Measurements from ENCODE around the gene METTL18.

The METTL18 gene

GRCh38 chr1:169788402-169788801, 6.3 kb downstream of the METTL18 start:
- Histone ChIP-seq H3K27me3 (ENCODE audit: control insufficient read depth in 5 of 5, insufficient read depth in 4 of 5, low read length in 5 of 5) (peaks cover under 1 to 12% (median 8%) of the 10 kb centered on the region in 5 donors), H3K4me3 (ENCODE audit: low read depth in 1 of 5, low read length in 5 of 5) (no peak overlapping the region), H3K27ac (ENCODE audit: low read depth, low read length) (no peak overlapping the region), H3K4me1 (ENCODE audit: control insufficient read depth in 5 of 5, insufficient read depth in 5 of 5, low read length in 5 of 5) (no peaks in the 10 kb centered on the region), H3K9ac (ENCODE audit: low read length in 5 of 5) (no peak overlapping the region), H3K36me3 (ENCODE audit: control insufficient read depth in 5 of 5, insufficient read depth in 5 of 5, low read length in 5 of 5) (peaks cover 0 to 7% (median 2%) of the 10 kb centered on the region in 5 donors), H3K9me3 (ENCODE audit: control insufficient read depth in 5 of 5, low read length in 5 of 5) (peaks cover 0 to 4% (median 0%) of the 10 kb centered on the region in 5 donors)

DNA sequence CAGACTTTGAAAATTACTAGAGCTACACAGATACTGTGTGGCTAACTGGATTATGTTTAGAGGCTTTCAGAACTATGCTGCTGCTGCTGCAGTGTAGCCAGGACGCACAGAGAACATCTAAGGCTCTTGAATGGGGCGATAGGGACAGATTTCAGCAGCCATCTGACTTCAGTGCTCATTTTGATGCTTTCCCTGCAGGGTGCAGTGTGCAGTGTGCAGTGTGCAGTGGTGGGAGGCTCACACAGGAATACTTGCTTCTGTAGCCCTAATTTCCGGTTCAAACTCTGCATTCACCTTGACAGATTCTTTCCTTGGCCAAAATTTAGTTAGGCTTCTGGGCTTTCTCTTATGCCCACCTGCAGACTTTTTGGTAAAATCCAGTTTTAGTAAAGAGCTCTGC, 7.7 kb downstream of the METTL18 start:
- H3K4me1 ChIP-seq (ENCODE audit: control insufficient read depth in 5 of 5, insufficient read depth in 5 of 5, low read length in 5 of 5) = no peaks in the 10 kb centered on the region
- H3K36me3 ChIP-seq (ENCODE audit: control insufficient read depth in 5 of 5, insufficient read depth in 5 of 5, low read length in 5 of 5) = peaks cover 0 to 3% (median 0%) of the 10 kb centered on the region in 5 donors
- H3K27me3 ChIP-seq (ENCODE audit: control insufficient read depth in 5 of 5, insufficient read depth in 4 of 5, low read length in 5 of 5) = peaks cover 4 to 15% (median 8%) of the 10 kb centered on the region in 5 donors
- H3K4me3 ChIP-seq (ENCODE audit: low read depth in 1 of 5, low read length in 5 of 5) = no peak overlapping the region
- H3K9ac ChIP-seq (ENCODE audit: low read length in 5 of 5) = no peak overlapping the region
- H3K9me3 ChIP-seq (ENCODE audit: control insufficient read depth in 5 of 5, low read length in 5 of 5) = peaks cover 0 to 4% (median 0%) of the 10 kb centered on the region in 5 donors
- no peak overlapping the region for H3K27ac ChIP-seq (ENCODE audit: low read depth, low read length)

DNA sequence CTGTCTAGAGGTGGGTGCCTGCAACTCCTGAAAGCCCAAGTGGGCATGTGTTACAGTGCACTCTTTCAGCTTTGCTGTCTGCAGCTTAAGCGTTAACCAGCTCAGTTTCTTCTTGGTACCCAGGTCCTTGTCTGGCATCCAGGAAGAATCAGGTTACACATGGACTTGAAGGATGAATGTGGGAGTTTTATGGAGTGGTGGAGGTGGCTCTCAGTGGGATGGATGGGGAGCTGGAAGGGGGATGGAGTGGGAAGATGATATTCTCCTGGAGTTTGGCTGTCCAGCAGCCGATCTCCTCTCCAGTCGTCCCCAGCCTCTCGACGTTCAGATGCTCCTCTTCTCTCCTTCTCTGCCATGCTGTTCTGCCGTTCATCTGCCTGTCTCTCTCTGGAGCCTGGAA, 9.4 kb downstream of the METTL18 start:
- Histone ChIP-seq H3K4me1 (ENCODE audit: control insufficient read depth in 5 of 5, insufficient read depth in 5 of 5, low read length in 5 of 5) (no peaks in the 10 kb centered on the region), H3K27me3 (ENCODE audit: control insufficient read depth in 5 of 5, insufficient read depth in 4 of 5, low read length in 5 of 5) (peaks cover 4 to 15% (median 8%) of the 10 kb centered on the region in 5 donors), H3K9ac (ENCODE audit: low read length in 5 of 5) (no peak overlapping the region), H3K36me3 (ENCODE audit: control insufficient read depth in 5 of 5, insufficient read depth in 5 of 5, low read length in 5 of 5) (no peaks in the 10 kb centered on the region), H3K9me3 (ENCODE audit: control insufficient read depth in 5 of 5, low read length in 5 of 5) (peaks cover 0 to 4% (median 0%) of the 10 kb centered on the region in 5 donors), H3K27ac (ENCODE audit: low read depth, low read length) (no peak overlapping the region), H3K4me3 (ENCODE audit: low read depth in 1 of 5, low read length in 5 of 5) (peak overlapping the region in 1 of 5 donors; percentile 20)

GRCh38 chr1:169784102-169784501, 10.6 kb downstream of the METTL18 start:
- no peaks in the 10 kb centered on the region for H3K36me3 ChIP-seq (ENCODE audit: control insufficient read depth in 5 of 5, insufficient read depth in 5 of 5, low read length in 5 of 5)
- H3K9me3 ChIP-seq (ENCODE audit: control insufficient read depth in 5 of 5, low read length in 5 of 5) = peaks cover 0 to 4% (median 0%) of the 10 kb centered on the region in 5 donors
- peaks cover 4 to 15% (median 8%) of the 10 kb centered on the region in 5 donors for H3K27me3 ChIP-seq (ENCODE audit: control insufficient read depth in 5 of 5, insufficient read depth in 4 of 5, low read length in 5 of 5)
- no peak overlapping the region for H3K4me3 ChIP-seq (ENCODE audit: low read depth in 1 of 5, low read length in 5 of 5)
- H3K4me1 ChIP-seq (ENCODE audit: control insufficient read depth in 5 of 5, insufficient read depth in 5 of 5, low read length in 5 of 5) = no peaks in the 10 kb centered on the region
- H3K27ac ChIP-seq (ENCODE audit: low read depth, low read length) = no peak overlapping the region
- no peak overlapping the region for H3K9ac ChIP-seq (ENCODE audit: low read length in 5 of 5)

DNA sequence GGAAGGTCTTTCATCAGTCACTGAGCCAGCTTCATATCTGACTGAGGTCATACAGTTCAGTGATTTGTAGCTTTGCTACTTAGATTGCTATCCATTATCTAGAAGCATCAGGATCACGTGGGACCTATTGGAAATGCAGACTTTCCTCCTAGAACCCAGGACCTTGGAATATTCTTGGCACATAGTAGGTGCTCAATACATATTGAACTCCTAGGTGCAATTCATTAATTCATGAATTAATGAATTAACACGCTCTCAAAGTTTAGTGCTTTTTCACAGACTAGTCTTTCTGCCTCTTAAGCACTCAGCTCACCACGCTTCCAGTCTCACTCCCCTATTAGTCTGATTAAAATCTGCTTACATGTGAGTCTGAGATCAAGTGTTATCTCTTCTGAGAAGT, 12.1 kb downstream of the METTL18 start:
- Histone ChIP-seq H3K36me3 (ENCODE audit: control insufficient read depth in 5 of 5, insufficient read depth in 5 of 5, low read length in 5 of 5) (no peaks in the 10 kb centered on the region), H3K4me3 (ENCODE audit: low read depth in 1 of 5, low read length in 5 of 5) (no peak overlapping the region), H3K4me1 (ENCODE audit: control insufficient read depth in 5 of 5, insufficient read depth in 5 of 5, low read length in 5 of 5) (no peaks in the 10 kb centered on the region), H3K27ac (ENCODE audit: low read depth, low read length) (no peak overlapping the region), H3K27me3 (ENCODE audit: control insufficient read depth in 5 of 5, insufficient read depth in 4 of 5, low read length in 5 of 5) (peaks cover 4 to 12% (median 8%) of the 10 kb centered on the region in 5 donors), H3K9me3 (ENCODE audit: control insufficient read depth in 5 of 5, low read length in 5 of 5) (peaks cover 0 to 4% (median 0%) of the 10 kb centered on the region in 5 donors), H3K9ac (ENCODE audit: low read length in 5 of 5) (no peak overlapping the region)

DNA sequence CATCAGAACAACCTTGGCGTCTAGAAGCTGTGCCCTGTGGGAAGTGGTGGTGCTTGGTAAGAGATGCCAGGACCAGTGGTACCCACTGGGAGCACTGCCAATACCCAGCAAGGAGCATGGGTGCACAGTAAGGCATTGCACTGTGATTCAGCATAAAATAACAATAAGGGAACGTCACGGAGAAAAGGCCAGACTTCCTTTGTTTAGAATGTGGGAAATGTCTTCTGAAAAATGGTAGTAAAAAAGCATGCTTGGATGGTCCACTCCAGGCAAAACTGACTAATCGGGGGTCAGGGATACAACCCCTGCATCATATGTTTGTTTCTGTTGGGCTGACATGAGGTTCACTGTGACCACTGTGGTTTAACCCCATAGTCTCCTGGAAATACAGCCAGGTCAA, 14.7 kb downstream of the METTL18 start:
- peaks cover 0 to 2% (median 0%) of the 10 kb centered on the region in 5 donors for H3K9me3 ChIP-seq (ENCODE audit: control insufficient read depth in 5 of 5, low read length in 5 of 5)
- H3K36me3 ChIP-seq (ENCODE audit: control insufficient read depth in 5 of 5, insufficient read depth in 5 of 5, low read length in 5 of 5) = no peaks in the 10 kb centered on the region
- H3K4me3 ChIP-seq (ENCODE audit: low read depth in 1 of 5, low read length in 5 of 5) = no peak overlapping the region
- H3K27me3 ChIP-seq (ENCODE audit: control insufficient read depth in 5 of 5, insufficient read depth in 4 of 5, low read length in 5 of 5) = peaks cover 0 to 11% (median 4%) of the 10 kb centered on the region in 5 donors
- no peak overlapping the region for H3K27ac ChIP-seq (ENCODE audit: low read depth, low read length)
- H3K9ac ChIP-seq (ENCODE audit: low read length in 5 of 5) = no peak overlapping the region
- H3K4me1 ChIP-seq (ENCODE audit: control insufficient read depth in 5 of 5, insufficient read depth in 5 of 5, low read length in 5 of 5) = no peaks in the 10 kb centered on the region

DNA sequence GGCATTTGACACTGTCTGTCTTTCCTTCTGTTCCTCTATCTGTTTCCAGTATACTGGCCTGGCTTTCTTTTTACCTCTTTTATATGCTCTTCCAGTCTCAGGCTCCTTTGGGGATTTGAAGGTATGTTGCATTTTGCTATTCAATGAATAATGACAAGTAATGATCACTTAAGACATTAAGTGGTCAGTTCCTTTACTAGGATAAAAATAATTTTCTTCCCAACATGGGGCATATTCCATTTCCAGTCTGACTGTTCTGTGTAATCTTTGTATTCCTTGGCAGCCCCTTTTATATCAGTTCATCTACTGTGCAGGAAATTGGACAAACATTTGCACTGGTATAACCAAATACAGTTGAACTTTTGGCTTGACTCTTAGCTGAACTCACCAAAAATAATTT, 15.6 kb downstream of the METTL18 start:
- no peaks in the 10 kb centered on the region for H3K9me3 ChIP-seq (ENCODE audit: control insufficient read depth in 5 of 5, low read length in 5 of 5)
- no peaks in the 10 kb centered on the region for H3K4me1 ChIP-seq (ENCODE audit: control insufficient read depth in 5 of 5, insufficient read depth in 5 of 5, low read length in 5 of 5)
- H3K9ac ChIP-seq (ENCODE audit: low read length in 5 of 5) = no peak overlapping the region
- H3K27me3 ChIP-seq (ENCODE audit: control insufficient read depth in 5 of 5, insufficient read depth in 4 of 5, low read length in 5 of 5) = peaks cover 0 to 10% (median 4%) of the 10 kb centered on the region in 5 donors
- no peak overlapping the region for H3K27ac ChIP-seq (ENCODE audit: low read depth, low read length)
- no peaks in the 10 kb centered on the region for H3K36me3 ChIP-seq (ENCODE audit: control insufficient read depth in 5 of 5, insufficient read depth in 5 of 5, low read length in 5 of 5)
- no peak overlapping the region for H3K4me3 ChIP-seq (ENCODE audit: low read depth in 1 of 5, low read length in 5 of 5)

- Histone ChIP-seq H3K36me3 (ENCODE audit: control insufficient read depth in 5 of 5, insufficient read depth in 5 of 5, low read length in 5 of 5) (no peaks in the 10 kb centered on the region), H3K4me3 (ENCODE audit: low read depth in 1 of 5, low read length in 5 of 5) (no peak overlapping the region), H3K4me1 (ENCODE audit: control insufficient read depth in 5 of 5, insufficient read depth in 5 of 5, low read length in 5 of 5) (no peaks in the 10 kb centered on the region), H3K27ac (ENCODE audit: low read depth, low read length) (no peak overlapping the region), H3K27me3 (ENCODE audit: control insufficient read depth in 5 of 5, insufficient read depth in 4 of 5, low read length in 5 of 5) (no peaks in the 10 kb centered on the region), H3K9me3 (ENCODE audit: control insufficient read depth in 5 of 5, low read length in 5 of 5) (no peaks in the 10 kb centered on the region), H3K9ac (ENCODE audit: low read length in 5 of 5) (no peak overlapping the region)
Measured at GRCh38 chr1:169776440-169776839, 18.3 kb downstream of the METTL18 start.

DNA sequence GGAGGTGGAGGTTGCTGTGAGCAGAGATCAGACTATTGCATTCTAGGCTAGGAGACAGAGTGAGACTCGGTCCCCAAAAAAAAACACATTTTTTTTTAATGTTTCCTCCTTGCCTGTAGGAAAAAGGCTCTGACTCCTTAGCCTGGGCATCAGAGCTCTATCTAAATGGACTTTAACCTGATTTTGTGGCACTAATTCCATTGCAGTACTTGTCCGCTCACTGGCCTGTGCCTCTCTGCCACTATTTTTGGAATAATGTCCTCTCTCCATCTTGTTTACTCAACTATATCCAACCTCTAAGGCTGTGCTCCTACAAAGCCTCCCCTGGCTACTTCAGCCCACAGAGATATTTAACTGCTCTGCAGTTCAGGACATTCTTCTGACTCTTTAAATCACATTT, 26.5 kb downstream of the METTL18 start:
- no peak overlapping the region for H3K9ac ChIP-seq (ENCODE audit: low read length in 5 of 5)
- no peaks in the 10 kb centered on the region for H3K9me3 ChIP-seq (ENCODE audit: control insufficient read depth in 5 of 5, low read length in 5 of 5)
- peaks cover 0 to 6% (median 0%) of the 10 kb centered on the region in 5 donors for H3K4me1 ChIP-seq (ENCODE audit: control insufficient read depth in 5 of 5, insufficient read depth in 5 of 5, low read length in 5 of 5)
- peaks cover 0 to 6% (median 0%) of the 10 kb centered on the region in 5 donors for H3K27me3 ChIP-seq (ENCODE audit: control insufficient read depth in 5 of 5, insufficient read depth in 4 of 5, low read length in 5 of 5)
- H3K4me3 ChIP-seq (ENCODE audit: low read depth in 1 of 5, low read length in 5 of 5) = no peak overlapping the region
- H3K27ac ChIP-seq (ENCODE audit: low read depth, low read length) = no peak overlapping the region
- no peaks in the 10 kb centered on the region for H3K36me3 ChIP-seq (ENCODE audit: control insufficient read depth in 5 of 5, insufficient read depth in 5 of 5, low read length in 5 of 5)

DNA sequence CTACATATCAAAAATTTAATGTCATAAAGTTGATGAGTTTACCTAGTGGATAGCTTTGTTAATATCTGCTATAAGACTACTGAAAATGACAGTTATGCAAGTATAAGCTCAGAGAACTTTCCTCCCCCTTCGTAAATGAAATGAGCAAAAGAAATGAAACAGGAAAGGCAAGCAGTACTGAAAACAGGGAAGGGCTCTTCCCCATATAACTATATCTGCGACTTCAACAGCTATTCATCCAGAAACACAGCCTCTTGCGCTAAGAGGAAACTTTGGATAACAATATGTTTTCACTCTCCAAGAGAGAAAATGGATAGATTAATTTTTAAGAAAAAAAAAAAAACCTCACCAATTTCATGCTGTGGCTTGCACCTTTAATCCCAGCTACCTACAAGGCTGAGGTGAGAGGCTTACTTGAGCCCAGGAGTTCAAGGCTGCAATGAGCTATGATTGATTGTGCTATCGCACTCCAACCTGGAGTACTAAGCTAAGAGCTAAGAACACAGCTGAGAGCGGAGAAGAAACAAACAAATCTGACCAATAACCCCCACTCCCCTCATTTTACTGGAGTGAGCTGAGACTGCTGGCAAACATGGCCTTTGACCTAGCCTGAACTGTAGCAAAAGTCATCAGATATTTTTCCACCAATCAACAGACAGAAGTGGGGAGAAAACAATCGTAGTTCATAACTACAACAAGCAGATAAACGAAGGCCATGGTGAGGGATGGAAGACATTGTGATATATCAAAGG, 29.0 kb downstream of the METTL18 start:
- peaks cover 0 to 6% (median 0%) of the 10 kb centered on the region in 5 donors for H3K4me1 ChIP-seq (ENCODE audit: control insufficient read depth in 5 of 5, insufficient read depth in 5 of 5, low read length in 5 of 5)
- H3K36me3 ChIP-seq (ENCODE audit: control insufficient read depth in 5 of 5, insufficient read depth in 5 of 5, low read length in 5 of 5) = no peaks in the 10 kb centered on the region
- H3K27me3 ChIP-seq (ENCODE audit: control insufficient read depth in 5 of 5, insufficient read depth in 4 of 5, low read length in 5 of 5) = peaks cover 0 to 6% (median 0%) of the 10 kb centered on the region in 5 donors
- H3K27ac ChIP-seq (ENCODE audit: low read depth, low read length) = no peak overlapping the region
- no peaks in the 10 kb centered on the region for H3K9me3 ChIP-seq (ENCODE audit: control insufficient read depth in 5 of 5, low read length in 5 of 5)
- H3K9ac ChIP-seq (ENCODE audit: low read length in 5 of 5) = no peak overlapping the region
- no peak overlapping the region for H3K4me3 ChIP-seq (ENCODE audit: low read depth in 1 of 5, low read length in 5 of 5)

Data from subcutaneous abdominal adipose tissue (tissue), 5 donors.